Astrocyte (in vitro differentiated cells and primary cell): ENCODE measurements around the gene CHAC1. TPM values are rescaled to one million over a fixed set of nuclear protein-coding genes. Genes with fewer than 3 reads are reported as not detected.

Source experiments
- DNase-seq: peaks from one replicate; pipeline ENCODE4 v3.0.0-alpha.2; 2010; ENCODE audit warnings: low read depth
- FAIRE-seq: peaks from 2 replicates; lab custom pipeline; 2011; peaks lifted over from hg19 to GRCh38; lab: Jason Lieb, UNC
- H2AFZ ChIP-seq: 2 replicates; pipeline ENCODE4 v1.6.0; 2012; ENCODE audit warnings: low read depth, low read length, inconsistent platforms
- H3K27ac ChIP-seq: 2 replicates; pipeline ENCODE4 v1.5.1; 2011; ENCODE audit warnings: low read depth, low read length, inconsistent platforms
- H3K27me3 ChIP-seq: 2 replicates; pipeline ENCODE4 v1.6.0; 2011; ENCODE audit warnings: low read length, inconsistent platforms; ENCODE audit not compliant: insufficient read depth
- H3K36me3 ChIP-seq: 2 replicates; pipeline ENCODE4 v1.5.1; 2011; ENCODE audit warnings: low read length, inconsistent platforms; ENCODE audit not compliant: insufficient read depth
- H3K4me1 ChIP-seq: 2 replicates; pipeline ENCODE4 v1.5.1; 2011; ENCODE audit warnings: low read length, inconsistent platforms; ENCODE audit not compliant: insufficient read depth
- H3K4me2 ChIP-seq: 2 replicates; pipeline ENCODE4 v1.6.0; 2012; ENCODE audit warnings: low read length, inconsistent platforms
- H3K4me3 ChIP-seq: 2 replicates; pipeline ENCODE4 v1.5.1; 2011; ENCODE audit warnings: low read depth, mild to moderate bottlenecking, low read length, inconsistent platforms; ENCODE audit not compliant: insufficient read depth
- H3K79me2 ChIP-seq: 2 replicates; pipeline ENCODE4 v1.6.0; 2012; ENCODE audit warnings: mild to moderate bottlenecking, low read length, inconsistent platforms; ENCODE audit not compliant: insufficient read depth
- H3K9ac ChIP-seq: 2 replicates; pipeline ENCODE4 v1.6.0; 2012; ENCODE audit warnings: mild to moderate bottlenecking, low read length, inconsistent platforms
- H3K9me3 ChIP-seq: 2 replicates; pipeline ENCODE4 v1.5.1; 2012; ENCODE audit warnings: low read depth, mild to moderate bottlenecking, low read length, inconsistent platforms; ENCODE audit not compliant: insufficient read depth
- H4K20me1 ChIP-seq: 2 replicates; pipeline ENCODE4 v1.6.0; 2012; ENCODE audit warnings: low read length, inconsistent platforms; ENCODE audit not compliant: insufficient read depth
- H3K27ac Mint-ChIP-seq: one replicate; pipeline ENCODE4 v1.8.0; 2021; ENCODE audit warnings: mild to moderate bottlenecking, mixed read lengths; ENCODE audit not compliant: unreplicated experiment
- H3K27me3 Mint-ChIP-seq: one replicate; pipeline ENCODE4 v1.8.0; 2021; ENCODE audit warnings: low read depth, mixed read lengths; ENCODE audit not compliant: unreplicated experiment
- H3K36me3 Mint-ChIP-seq: one replicate; pipeline ENCODE4 v1.8.0; 2021; ENCODE audit warnings: low read depth, mixed read lengths; ENCODE audit not compliant: unreplicated experiment
- H3K4me1 Mint-ChIP-seq: one replicate; pipeline ENCODE4 v1.8.0; 2021; ENCODE audit warnings: low read depth, mixed read lengths; ENCODE audit not compliant: unreplicated experiment
- H3K4me3 Mint-ChIP-seq: one replicate; pipeline ENCODE4 v1.8.0; 2021; ENCODE audit warnings: mild to moderate bottlenecking, moderate library complexity, mixed read lengths; ENCODE audit not compliant: unreplicated experiment
- H3K9me3 Mint-ChIP-seq: one replicate; pipeline ENCODE4 v1.8.0; 2021; ENCODE audit warnings: mild to moderate bottlenecking, mixed read lengths; ENCODE audit not compliant: unreplicated experiment
- CTCF ChIP-seq: IDR thresholded peaks from 2 replicates; pipeline ENCODE4 v1.5.1; 2011; ENCODE audit warnings: low read depth, mild to moderate bottlenecking, inconsistent platforms, low read length, moderate library complexity; ENCODE audit not compliant: insufficient read depth
- EZH2 ChIP-seq: IDR thresholded peaks from 2 replicates; pipeline ENCODE4 v1.6.1; 2012; ENCODE audit warnings: mild to moderate bottlenecking, low read length, inconsistent platforms; ENCODE audit not compliant: insufficient read depth
- total RNA-seq: library from RNA; stranded (reverse); gene quantifications from 2 replicates; pipeline ENCODE4 v1.2.1, GENCODE V29; 2021

Gene CHAC1
- total RNA-seq, 1 donor from 2014 or later, result 55.9 TPM

DNA sequence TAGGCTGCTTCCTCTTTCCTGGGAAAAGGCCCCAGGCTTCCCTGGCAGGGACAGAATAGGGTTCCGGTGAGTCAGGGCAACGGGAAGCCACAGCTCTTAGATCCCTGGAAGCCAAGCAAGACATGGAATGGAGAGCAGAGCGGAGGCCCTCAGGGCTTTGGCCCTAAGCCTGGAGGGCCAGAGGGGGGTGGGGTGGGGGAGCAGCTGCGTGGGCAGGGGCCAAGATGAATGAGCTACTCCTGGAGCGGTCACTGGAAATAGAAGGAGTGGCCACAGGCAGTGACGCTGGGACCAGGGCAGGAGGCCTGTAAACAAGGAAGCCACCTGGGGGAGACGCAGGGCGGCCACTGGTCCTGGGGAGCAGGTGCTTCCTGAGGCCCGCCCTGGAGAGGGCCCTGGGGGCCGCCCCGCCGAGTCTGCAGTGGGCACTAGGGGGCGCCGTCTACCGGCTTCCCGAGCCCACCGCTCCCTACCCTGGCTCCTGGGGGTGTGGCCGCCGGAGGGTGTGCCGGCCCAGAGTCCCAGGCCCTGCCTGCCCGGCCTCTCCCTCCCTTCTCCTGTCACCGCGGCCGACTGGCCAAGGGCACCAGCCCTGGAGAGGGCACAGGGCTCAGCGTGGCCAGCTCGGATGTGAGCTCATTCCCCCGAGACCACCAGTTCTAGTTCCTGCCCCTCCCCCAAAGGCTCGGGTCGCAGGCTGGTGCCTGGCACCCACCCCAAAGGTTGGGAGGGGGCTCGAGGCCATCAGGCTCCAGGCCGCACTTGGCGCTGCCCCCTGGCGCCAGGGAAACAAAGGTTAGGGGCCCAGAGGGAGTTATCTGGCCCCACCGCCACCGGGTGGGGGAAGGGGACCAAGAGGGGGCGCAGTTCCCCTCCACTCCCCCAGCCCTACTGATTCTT, 46.9 kb upstream of the CHAC1 start:
- Histone ChIP-seq H2AFZ (peak overlapping the region; percentile 42), H3K27ac (peak overlapping the region; percentile 68), H4K20me1 (peaks cover 37% of the 10 kb centered on the region), H3K9ac (peak overlapping the region; percentile 73), H3K4me1 (peaks cover 21% of the 10 kb centered on the region), H3K4me2 (peak overlapping the region; percentile 89), H3K27me3 (no peaks in the 10 kb centered on the region), H3K79me2 (peaks cover 5% of the 10 kb centered on the region), H3K9me3 (no peaks in the 10 kb centered on the region), H3K36me3 (peaks cover 9% of the 10 kb centered on the region), H3K4me3 (peak overlapping the region; percentile 45)
- peaks cover 14% of the 10 kb centered on the region for H3K36me3 Mint-ChIP-seq
- FAIRE-seq (no peak), DNase-seq (peak; percentile 90)
- H3K27ac Mint-ChIP-seq, result no peak overlapping the region
- H3K4me1 Mint-ChIP-seq, result no peaks in the 10 kb centered on the region
- peaks cover 4% of the 10 kb centered on the region for H3K27me3 Mint-ChIP-seq
- TF ChIP-seq CTCF (peak; percentile 21), EZH2 (no peak)
- no peaks in the 10 kb centered on the region for H3K9me3 Mint-ChIP-seq
- no peak overlapping the region for H3K4me3 Mint-ChIP-seq

DNA sequence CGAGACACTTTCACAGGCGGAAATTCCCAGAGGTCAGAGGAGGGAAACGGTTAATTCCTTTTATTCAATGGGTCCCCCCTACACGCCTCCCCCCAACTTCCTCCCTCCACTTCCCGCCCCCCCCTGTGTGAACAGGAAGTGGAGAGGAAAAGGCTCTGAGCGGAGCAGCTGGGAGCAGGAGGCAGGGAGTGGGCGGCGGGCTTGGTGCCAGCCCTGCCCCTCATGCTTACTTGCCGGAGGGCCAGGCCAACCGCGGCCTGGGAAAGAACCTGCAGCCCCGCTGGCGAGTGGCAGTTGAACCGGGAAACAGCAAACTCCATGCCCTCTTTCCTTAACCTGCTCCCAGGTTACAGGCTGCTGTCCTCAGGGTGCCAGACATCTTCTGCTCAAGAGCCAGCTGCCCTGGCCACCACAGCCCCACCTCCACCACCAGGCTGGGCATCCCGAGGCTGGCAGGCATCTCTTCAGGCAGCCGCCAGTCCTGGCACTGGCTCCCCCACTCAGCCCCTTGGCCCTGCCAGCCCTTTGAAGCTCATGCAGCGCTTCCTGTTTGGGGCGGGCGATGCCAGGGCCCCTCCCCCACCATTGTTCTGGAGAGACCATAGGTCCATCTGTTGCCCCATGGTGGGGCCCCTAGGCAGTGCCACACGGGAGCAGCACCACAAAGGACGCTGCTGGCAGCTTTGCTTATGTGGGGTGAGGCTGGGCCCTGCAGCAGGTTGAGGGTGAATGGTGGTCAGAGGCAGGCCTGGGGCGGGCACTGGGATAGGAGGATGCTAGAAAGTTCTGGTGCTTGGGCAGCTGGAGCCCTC, 46.1 kb upstream of the CHAC1 start:
- FAIRE-seq, result no peak

More for the DNA sequence above, 46.1 kb upstream of the CHAC1 start:
- Histone ChIP-seq H3K4me1 (peaks cover 21% of the 10 kb centered on the region), H2AFZ (no peak overlapping the region), H3K4me3 (no peak overlapping the region), H3K79me2 (peaks cover 5% of the 10 kb centered on the region), H3K27ac (peak overlapping the region; percentile 68), H3K9me3 (no peaks in the 10 kb centered on the region), H4K20me1 (peaks cover 32% of the 10 kb centered on the region), H3K4me2 (peak overlapping the region; percentile 89), H3K9ac (peak overlapping the region; percentile 73), H3K27me3 (no peaks in the 10 kb centered on the region), H3K36me3 (peaks cover 9% of the 10 kb centered on the region)
- Mint-ChIP-seq H3K4me3 (no peak overlapping the region), H3K9me3 (no peaks in the 10 kb centered on the region), H3K27me3 (peaks cover 4% of the 10 kb centered on the region), H3K27ac (no peak overlapping the region), H3K4me1 (no peaks in the 10 kb centered on the region), H3K36me3 (peaks cover 14% of the 10 kb centered on the region)
- peak; percentile 29 for DNase-seq
- TF ChIP-seq EZH2, result no peak
- no peak for TF ChIP-seq CTCF
